ENCODE data around the gene SLC25A34.

The SLC25A34 gene

DNA sequence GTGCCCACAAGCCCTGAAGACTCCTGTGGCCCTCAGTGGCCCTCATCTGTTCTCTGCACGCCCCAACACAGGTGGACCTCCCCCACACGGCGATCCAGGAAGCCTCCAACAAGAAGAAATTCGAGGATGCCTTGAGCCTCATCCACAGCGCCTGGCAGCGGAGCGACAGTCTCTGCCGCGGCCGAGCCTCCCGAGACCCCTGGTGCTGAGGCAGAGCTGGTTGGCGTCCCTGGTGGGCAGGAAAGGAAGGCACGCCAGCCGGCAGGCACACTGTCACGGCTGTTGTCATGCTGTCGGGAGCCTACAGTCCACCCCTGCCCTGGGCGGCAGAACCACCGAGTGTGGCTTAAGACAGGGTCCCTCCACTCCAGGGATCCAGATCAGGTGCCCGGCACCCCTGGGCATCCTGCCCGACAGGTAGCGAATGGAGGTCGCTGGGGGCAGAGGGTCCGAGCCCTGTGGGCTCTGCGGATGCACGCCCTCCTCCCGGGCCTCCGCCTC, 2.3 kb upstream of the SLC25A34 start:
- DNase-seq, result no peak

DNA sequence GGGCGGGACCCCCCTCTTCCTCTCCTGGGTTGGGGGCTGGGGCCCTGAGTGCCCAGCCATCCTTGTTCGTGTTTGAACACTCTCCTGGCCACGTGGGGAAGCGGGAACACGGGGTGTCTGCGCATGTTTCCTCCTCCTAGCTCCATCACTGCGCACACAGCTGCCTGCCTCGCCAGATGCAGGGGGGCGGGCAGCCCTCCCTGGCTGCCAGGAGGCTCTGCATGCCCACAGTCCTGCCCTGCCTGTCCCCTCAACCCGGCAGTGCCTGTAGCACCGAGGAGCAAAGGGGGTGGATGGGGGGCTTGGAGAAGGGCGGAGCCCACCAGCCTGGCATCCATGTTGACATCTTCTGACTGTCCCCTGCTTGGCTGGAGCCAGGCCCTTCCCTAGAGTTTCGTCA, 1.8 kb upstream of the SLC25A34 start:
- no peak for DNase-seq

DNA sequence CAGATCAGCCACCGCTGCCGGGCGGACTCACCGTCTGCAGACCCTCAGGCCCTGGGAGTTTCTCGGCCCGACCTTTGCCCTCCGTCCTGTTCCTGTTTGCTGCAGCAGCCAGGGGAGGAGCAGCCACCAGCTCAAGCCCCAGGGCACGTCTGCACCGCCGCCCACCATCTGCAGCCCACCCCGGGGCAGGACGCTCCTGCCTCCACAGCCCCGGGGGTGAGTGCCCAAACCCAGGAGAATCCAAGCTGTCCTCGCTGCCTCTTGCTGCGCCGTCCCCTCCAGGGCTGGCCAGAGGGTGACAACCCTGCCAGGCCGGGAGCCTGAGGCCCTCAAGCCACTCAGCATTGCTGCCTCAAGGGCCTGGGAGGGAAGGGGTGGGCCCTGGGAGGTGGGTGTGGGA, 1.2 kb upstream of the SLC25A34 start:
- no peak for DNase-seq

DNA sequence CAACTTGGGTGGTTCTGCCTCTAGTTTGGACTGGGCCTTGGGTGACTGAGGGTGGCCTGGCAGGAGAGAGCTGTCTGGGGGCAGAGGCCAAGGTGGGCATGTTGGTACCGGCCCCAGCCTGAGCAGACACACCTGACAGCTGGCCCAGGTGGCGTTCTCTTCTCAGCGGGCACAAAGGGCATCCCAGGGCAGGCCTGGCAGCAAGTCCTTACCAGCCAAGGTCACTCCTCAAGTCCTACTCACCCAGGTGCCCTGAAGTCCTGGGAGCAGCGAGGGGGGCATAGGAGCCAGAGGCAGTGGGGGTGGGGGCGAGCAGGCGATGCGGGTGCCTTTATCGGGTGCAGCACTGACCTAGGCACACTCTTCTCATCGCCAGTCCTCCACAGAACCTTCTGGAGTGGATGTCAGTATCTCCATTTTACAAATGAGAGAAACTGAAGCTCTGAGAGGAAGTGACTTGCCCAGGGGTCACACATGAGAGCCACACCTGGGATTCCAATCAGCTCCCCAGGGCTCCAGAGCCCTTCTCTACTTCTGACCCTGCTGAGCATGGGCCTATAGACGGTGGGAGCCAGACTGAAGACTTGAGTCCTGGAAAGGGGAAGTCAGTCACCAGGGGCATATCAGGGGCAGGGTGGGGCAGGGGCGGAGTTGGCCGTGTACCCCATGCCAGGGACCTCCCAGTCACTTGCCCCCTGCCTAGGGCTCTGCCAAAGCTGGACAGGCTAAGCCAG, 587 bp upstream of the SLC25A34 start:
- no peak for DNase-seq

DNA sequence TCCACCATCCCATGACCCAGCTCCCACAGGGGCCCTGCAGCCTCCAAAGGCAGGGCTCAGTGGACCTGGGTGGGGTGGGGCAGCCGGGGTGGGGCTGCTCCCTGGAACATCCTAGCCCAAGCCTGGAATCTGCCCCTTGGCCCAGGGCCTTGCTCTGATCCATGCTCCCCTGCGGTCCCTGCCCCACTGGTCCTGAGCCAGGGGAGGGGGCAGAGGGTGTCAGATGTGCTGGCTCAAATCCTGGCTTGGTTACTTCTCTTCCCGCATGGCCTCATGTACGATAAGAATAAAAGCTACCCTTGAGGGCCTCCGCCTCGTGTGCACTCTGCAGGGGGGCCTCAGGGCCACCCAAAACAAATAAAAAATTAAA, 819 bp downstream of the SLC25A34 start:
- no peak for DNase-seq

DNA sequence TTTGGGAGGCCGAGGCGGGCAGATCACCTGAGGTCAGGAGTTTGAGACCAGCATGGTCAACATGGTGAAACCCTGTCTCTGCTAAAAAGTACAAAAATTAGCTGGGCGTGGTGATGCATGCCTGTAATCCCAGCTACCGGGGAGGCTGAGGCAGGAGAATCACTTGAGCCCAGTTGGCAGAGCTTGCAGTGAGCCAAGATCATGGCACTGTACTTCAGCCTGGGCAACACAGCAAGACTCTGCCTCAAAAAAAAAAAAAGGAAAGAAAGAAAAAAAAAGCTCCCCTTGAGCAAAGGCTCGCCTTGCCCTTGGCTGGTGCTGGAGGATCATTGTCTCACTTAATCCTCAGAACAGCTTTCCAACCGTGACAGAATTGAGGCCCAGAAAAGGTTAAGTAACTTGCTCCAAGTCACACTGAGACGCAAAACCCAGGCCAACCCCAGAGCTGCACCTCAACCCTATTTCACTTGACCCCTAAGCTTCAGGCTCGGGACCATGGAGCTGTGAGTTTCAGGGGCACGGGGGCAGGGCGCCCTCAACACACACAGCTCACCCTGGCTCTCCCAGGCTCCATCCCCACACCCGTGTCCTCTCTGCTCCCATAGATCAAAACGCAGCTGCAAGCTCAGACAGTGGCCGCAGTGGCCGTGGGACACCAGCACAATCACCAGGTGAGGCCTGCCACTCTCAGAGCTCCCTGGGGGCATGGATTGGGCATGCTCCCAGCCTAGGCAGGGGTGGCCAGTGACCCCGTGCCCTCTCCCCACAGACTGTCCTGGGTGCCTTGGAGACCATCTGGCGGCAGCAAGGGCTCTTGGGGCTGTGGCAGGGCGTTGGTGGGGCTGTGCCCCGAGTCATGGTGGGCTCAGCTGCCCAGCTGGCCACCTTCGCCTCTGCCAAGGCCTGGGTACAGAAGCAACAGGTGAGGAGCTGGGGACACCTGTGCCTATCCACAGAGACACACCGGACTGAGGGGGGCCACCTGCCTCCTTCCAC, 1.6 kb downstream of the SLC25A34 start:
- DNase-seq, result no peak

DNA sequence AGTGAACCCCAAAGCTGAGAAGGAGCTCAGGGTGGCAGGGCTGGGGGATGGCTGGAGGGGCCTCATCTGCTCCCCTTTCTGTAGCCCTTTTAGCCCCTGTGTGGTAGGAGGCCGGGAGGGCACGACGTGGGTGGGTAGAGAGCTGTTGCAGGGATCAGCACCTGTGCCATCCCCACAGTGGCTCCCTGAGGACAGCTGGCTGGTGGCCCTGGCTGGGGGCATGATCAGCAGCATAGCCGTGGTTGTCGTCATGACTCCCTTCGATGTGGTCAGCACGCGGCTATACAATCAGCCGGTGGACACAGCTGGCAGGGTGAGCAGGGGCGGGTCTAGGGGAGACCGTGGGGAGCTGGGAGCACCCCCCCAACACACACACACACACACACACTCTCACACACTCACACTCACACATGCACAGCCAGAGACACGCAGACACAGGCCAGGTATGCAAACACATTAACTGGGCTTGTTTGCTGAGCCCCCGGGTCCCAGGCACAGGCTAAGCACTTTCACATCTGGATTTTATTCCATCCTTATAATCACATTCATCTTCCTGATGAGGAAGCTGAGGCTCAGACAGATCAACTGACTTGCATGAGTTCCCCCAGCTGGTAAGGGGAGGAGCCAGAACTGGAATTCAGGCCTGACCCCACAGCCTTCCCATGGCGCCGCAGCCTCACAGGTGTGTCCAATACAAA, 2.5 kb downstream of the SLC25A34 start:
- peak; percentile 31 for DNase-seq

DNA sequence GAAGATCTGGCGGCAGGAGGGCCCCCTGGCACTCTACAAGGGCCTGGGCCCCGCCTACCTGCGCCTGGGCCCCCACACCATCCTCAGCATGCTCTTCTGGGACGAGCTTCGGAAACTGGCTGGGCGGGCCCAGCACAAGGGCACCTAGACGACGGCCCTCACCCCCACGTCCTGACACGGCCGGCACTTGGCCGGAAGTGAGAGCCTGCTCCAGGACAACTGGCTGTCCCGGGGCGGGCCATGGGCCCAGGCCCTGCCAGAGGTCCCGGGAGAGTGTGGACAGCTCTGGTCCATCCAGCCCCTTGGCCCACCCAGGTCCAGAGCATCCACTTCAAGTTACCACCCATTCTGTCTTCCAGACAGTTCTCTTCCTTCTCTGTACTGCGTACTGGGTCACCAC, 3.2 kb downstream of the SLC25A34 start:
- DNase-seq, result no peak

DNA sequence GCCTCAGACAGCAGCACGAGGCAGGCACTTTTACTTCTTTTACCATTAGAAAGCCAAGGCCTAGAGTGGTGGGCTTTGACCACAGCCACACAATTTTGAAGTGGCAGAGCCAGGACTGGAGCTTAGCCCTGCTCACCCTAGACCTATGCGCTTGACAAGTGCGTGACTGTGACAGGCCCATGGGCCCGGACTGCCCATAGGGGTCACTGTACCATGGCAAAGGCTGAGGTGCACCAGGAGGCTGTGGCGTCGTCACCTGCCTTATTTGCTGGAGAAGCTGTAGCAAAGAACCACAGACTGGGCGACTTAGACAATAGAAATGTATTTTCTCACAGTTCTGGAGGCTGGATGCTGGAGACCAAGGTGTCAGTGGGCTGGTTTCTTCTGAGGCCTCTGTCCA, 3.7 kb downstream of the SLC25A34 start:
- no peak for DNase-seq

DNA sequence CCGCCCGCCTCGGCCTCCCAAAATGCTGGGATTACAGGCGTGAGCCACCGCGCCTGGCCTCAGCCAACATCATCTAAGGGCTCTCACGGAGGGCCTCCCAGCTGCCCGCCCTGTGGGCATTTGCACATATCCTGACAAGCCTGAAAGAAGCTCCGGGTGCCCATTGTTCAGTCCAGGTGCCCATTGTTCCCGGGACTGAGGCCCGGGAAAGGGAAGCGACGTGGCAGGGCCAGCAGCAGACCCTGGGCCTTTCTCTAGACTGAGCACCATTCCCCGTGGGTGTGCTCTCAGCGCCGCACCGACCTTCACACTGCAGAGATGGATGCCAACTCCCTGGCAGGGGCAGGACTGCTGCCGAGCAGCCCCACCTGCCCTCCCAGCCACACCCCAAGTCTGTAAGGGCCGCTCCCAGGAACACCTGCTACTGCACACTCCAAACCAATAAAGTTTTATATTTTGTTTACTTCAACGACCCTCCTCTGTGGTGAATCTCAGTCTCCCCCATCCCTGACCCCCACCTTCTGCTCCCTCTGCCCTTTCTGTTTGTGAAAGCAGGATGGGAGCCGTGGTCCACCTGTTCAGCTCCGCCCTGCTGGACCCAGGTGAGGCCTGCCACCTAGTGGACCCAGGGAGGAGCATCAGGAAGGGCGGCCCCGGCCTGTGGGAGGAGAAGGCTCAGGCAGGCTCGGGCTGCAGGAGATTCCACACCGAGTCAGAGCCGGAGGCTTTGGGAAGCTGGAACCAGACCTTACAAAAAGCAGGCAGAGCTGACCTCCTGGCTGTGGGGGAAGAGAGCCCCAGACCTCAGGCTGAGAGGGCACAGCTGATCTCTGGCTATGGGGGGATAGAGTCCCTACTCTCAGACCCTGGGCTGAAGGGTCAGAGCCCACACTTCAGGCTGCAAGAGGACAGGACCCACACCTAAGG, 5.1 kb downstream of the SLC25A34 start:
- peak; percentile 47 for DNase-seq

DNA sequence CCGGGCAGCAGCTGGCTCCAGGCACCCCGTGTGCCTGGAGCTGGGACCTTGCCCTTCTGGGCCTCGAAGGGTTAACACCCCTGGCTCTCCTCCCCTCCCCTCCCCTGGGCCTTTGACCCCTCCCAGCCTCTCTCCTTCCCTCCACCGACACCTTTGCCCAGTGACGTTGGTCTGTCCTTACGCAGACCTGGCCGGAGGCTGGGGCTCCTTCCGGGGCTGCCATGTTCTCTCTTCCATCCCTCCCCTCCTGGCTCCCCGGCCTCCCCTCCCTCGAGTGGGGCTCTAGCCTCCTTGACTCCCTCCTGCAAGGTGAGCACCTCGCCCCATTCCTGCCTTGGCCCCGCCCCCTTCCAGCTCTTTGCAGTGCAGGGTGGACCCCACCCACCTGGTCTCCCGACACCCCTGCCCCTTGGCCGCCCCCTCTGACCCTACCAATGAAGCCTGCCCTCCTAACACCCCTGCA, 6.3 kb downstream of the SLC25A34 start, which contains the start of gene TMEM82:
Gene TMEM82, plus strand, starts transcription at position 161 of the 463 bp plus-strand sequence. Its CDS starts 61 bp downstream, at position 222.
- no peak for DNase-seq

DNA sequence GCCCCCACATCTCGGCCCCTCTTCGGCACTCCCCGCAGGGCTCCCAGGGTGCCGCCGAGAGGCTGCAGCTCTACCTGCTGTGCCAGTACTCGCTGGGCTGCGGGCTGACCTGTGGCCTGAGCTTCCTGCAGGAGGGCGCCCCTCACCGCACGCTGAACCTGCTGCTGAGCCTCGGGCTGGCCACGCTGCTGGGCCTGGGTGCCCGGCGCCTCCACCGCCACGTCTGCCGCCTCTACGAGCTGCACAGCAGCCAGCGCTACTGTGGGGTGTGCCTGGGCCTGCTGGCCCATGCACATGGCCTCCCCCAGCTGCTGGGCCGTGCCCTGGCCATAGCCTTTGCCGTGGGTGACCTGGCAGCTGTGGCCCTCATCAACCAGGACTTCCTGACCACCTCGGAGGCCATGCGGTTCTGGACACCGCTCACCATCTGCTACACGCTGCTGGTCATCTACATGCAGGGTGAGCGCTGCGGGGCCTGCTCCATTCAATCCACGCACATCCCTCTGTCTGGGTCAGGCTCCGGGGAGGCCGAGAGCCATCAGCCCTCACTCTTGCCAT, 8.1 kb downstream of the SLC25A34 start:
- DNase-seq, result no peak

DNA sequence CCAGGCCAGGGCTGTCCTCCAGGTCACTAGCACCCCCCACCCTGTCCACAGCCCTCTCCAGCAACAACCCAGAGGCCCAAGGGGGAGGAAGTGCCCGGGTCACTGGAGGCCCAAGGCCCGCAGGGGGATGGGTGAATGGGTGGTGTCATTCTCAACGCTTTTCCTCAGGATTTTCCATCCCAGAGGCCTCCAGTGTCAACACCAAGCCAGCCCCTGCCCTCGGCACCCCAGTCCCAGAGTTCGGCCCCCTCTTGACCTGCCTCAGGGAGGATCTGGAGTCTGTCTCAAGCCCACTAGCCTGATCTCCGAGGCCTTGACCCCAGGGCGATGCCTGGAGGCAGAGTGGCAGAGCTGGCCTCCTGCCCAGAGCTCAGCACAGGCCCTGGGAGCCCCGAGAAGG, 11.3 kb downstream of the SLC25A34 start:
- DNase-seq, result no peak

DNA sequence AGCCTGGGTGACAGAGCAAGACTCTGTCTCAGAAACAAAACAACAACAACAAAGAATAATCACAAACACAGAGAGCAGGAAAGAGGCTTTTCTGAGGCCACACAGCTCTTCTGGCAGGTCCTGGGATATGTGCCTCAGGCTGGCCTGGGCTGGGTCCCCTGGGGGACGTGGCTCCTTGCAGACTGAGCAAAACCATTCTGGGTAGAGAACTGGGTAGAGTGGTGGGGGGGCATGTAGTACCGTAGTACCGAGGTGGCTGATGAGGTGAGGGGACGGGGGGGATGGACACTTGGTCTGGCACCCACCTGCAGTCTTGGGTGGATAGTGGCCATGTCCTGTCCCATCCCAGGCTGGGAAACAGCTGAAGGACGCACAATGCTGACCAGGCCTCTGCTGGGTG, 12.2 kb downstream of the SLC25A34 start:
- DNase-seq, result no peak

DNA sequence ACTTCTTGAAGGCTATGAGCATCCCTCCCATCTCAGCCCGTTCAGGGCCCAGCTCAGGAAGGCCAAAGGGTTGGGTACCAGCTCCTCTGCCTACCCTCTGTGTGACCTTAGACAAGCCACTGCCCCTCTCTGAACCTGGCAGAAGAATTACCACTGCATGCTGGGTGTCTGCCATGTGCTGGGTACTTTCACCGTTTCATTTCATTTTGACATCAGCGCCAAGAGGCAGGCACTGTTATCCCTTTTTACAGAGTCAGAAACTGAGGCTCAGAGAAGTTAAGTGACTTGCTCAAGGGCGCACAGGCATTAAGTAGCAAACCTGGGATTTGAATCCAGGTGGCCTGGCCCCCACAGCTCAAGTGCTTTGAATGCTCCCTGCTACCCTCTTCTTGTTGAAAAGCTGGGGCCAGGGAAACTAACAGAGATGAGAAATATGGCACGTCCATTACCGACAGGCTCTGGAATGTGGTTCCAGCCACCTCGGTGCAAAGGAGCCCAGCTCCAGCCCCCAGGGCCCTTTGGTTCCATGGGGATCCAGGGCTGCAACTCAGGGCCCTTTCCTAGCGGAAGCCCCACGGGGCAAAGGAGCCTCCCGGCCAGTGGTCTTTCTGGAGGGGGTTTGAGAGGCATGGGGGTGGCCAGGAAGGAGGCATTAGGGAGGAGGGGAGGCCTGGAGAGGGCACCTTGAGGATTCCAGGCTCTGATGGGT, 12.8 kb downstream of the SLC25A34 start:
- no peak for DNase-seq

DNA sequence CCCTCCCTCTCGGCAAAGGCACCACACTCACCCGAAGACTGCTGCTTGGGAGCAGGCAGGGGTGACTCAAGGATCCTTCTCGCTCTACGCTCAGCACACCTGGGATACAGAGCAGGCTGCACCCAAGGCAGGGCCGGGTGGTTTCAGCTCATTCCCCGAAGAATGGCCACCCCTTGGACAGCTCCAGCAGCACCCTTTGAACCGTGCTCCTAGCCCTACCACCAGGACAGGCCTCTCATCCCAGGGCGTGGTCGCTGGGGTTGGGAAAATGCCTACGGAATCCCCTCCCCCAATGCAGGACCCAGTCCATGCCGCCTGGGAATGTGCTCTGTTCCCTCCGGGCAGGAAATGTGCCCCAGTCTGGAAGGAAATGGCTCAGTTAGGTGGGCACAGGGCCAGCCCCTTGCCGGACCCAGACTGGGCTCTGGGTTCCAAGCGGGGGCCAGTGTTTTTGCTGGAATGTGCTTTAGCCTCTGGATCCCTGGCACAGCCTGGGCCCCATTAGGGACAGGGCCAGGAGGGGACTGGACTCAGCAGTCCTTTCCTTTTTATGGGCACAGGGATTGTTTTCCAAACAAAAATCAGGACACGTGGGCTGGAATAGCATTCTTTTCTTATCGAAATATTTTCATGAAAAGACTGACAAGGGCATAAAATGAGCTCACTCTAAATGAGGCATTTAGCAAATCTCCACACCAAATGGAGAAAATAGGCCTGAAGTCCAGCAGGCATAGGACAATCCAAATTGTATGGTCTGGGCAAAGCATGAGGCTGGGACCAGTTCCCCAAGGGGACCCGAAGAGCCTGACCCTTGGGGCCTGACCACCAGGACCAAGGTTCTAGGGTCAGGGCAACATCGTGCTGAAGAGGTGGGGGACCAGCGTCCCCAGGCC, 13.6 kb downstream of the SLC25A34 start:
- peak; percentile 25 for DNase-seq

DNA sequence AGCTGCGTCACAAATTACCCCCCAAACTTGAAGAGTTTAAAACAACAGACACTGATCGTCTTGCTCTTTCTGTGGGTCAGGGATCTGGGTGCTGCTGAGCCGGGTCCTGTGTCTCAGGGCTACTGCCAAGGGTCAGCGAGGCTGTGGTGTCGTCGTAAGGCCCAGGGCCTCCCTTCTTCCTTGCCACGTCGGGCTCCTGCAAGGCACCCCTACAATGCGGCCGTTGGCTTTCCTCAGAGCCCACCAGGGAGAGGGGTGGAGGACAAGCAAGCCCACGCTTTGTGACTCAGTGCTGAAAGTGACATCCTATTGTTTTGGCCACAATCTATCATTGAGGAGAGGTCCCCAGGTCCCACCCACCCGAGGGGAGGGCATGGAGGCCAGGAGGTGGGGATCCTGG, 14.9 kb downstream of the SLC25A34 start:
- DNase-seq, result no peak

DNA sequence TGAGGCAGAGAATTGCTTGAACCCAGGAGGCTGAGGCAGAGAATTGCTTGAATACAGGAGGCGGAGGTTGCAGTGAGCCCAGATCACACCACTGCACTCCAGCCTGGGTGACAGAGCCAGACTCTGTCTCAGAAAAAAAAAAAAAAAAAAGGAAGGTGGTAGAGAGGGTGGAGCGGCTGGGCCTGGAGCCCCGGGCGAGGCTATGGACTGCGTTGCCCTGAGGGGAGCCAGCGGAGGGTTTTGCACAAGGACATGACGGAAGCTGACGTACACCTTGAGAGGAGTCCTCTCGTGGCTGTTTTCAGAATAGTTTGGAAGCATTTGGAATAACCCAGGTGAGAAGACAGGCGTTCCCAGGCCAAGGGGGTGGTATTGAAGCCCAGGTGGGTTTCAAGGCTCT, 15.7 kb downstream of the SLC25A34 start:
- DNase-seq, result no peak

DNA sequence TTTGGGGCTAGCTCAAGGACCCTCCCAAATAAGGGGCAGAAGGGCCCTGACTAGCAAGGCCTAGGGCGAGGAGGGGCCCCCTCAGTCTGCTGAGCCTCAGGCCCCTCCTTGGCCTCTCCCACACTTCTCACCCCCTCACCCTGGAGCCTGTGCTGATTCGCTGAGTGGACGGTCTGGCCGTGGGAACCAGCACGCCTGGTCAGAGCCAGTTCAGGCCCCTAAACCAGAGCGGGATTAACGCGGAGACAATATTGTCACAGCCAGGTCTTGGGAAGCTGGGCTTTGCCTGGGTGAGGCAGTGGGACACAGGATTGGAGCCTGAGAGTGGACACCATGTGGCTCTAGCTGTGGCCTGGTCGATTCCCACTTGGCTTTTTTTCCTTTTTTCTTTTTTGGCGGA, 17.7 kb downstream of the SLC25A34 start:
- no peak for DNase-seq

Data from fibroblast of upper back skin (primary cell).